ENCODE results near the gene ADM.

Gene ADM

DNA sequence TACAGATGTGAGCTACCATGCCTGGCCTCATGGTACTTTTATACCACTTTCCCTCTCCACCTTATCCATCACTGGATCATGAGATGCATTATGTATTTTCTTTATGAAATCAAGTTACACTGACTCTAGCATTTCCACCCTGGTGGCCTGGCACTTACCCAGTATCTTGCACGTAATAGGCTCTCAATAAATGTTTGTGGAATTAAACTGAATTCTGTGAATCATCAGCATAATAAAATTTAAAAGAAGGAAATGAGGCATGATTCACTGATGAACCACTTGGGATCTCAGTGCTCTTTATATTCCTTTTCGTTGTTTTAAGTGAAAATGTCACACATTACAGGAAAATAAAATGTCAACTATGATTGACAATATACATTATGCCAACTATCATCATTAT is 25.1 kb downstream of the ADM start:
- 95% methylated on average over 2 of the region's 2 CpGs; no CpG with 5 or more reads in 1 of the 2 experiments for WGBS, 2 experiments
- H3K4me3 ChIP-seq (ENCODE audit: insufficient read depth, low read depth, low read length), result no peak overlapping the region
- H3K27me3 ChIP-seq (ENCODE audit: control insufficient read depth, insufficient read depth, low read length, poor library complexity, severe bottlenecking), result no peaks in the 10 kb centered on the region
- H3K4me1 ChIP-seq (ENCODE audit: control insufficient read depth, insufficient read depth, low read length), result no peaks in the 10 kb centered on the region
- H3K36me3 ChIP-seq (ENCODE audit: control insufficient read depth, insufficient read depth, low read length), result no peaks in the 10 kb centered on the region
- no peaks in the 10 kb centered on the region for H3K9me3 ChIP-seq (ENCODE audit: control insufficient read depth, low read length)
- no peak overlapping the region for H3K27ac ChIP-seq (ENCODE audit: insufficient read depth, low read depth, low read length, poor library complexity, severe bottlenecking)

DNA sequence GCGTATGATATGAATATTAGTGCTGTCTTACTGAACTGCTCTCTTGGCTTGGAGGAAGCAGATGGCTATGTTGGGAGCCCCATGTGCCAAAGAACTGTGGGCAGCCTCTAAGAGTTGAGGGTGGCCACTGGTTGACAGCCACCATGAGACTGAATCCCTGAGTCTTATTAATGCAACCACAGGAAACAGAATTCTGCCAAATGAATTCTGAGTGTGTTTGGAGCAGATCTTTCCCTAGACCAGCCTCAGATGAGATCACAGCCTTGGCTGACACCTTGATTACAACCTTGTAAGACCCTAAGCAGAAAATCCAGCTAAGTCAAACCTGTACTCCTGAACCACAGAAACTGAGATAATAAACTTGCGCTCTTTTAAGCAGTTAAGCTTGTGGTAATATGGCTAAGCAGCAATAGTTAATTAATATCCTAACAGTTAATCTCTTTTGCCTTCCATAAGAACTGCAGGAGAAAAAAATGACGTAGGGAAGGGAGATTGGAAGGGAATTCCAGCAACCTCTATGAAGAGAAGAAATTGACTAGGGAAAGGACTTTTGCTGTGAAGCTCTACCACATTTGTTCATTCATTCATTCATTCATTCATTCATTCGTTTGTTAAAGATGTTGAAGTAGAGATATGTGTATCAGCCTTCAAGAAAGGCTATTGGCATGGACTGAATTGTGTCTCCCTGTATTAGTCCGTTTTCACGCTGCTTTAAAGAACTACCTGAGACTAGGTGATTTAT is 26.8 kb downstream of the ADM start:
- Histone ChIP-seq H3K36me3 (ENCODE audit: control insufficient read depth, insufficient read depth, low read length) (no peaks in the 10 kb centered on the region), H3K27me3 (ENCODE audit: control insufficient read depth, insufficient read depth, low read length, poor library complexity, severe bottlenecking) (no peaks in the 10 kb centered on the region), H3K9me3 (ENCODE audit: control insufficient read depth, low read length) (no peaks in the 10 kb centered on the region), H3K4me3 (ENCODE audit: insufficient read depth, low read depth, low read length) (no peak overlapping the region), H3K27ac (ENCODE audit: insufficient read depth, low read depth, low read length, poor library complexity, severe bottlenecking) (no peak overlapping the region), H3K4me1 (ENCODE audit: control insufficient read depth, insufficient read depth, low read length) (no peaks in the 10 kb centered on the region)
- WGBS, 2 experiments, result 96% methylated on average over 5 to 6 of the region's 6 CpGs

DNA sequence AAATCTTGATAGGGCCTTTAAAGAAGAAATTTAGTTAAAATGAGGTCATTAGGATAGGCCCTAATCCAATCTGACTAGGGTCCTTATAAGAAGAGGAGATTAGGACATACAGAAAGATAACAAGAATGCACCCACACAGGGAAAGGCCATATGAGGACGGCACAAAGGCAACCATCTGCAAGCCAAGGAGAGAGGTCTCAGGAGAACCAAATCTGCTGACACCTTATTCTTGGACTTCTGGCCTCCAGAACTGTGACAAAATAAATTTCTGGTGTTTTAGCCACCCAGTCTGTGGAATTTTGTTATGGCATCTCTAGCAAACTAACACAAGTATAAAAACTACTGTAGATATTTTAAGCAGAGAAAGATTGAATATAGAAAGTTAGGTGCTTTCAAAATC is 28.6 kb downstream of the ADM start:
- H3K27me3 ChIP-seq (ENCODE audit: control insufficient read depth, insufficient read depth, low read length, poor library complexity, severe bottlenecking), result no peaks in the 10 kb centered on the region
- 81 to 89% methylated on average over 1 of the region's 1 CpG for WGBS, 2 experiments
- no peaks in the 10 kb centered on the region for H3K36me3 ChIP-seq (ENCODE audit: control insufficient read depth, insufficient read depth, low read length)
- no peak overlapping the region for H3K4me3 ChIP-seq (ENCODE audit: insufficient read depth, low read depth, low read length)
- H3K27ac ChIP-seq (ENCODE audit: insufficient read depth, low read depth, low read length, poor library complexity, severe bottlenecking), result no peak overlapping the region
- H3K9me3 ChIP-seq (ENCODE audit: control insufficient read depth, low read length), result no peaks in the 10 kb centered on the region
- H3K4me1 ChIP-seq (ENCODE audit: control insufficient read depth, insufficient read depth, low read length), result no peaks in the 10 kb centered on the region

DNA sequence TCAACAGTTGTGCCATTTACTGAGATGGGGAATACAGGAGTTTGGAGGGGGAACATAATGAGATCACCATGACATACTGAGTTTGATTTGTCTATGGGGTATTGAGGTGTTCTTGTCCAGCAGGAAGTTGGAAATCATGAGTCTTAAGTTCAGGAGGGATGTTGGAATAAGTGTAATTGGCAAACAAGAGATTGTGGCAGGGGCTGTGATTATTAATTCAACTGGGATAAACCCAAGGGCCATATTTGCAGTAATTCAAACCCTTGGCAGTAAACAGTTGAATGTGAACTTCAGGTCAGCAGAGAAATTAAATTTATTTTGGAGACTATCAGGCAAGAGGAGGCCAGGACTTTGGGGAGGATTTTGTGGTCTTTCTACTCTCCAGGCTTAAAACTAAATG is 33.4 kb downstream of the ADM start:
- no peaks in the 10 kb centered on the region for H3K27me3 ChIP-seq (ENCODE audit: control insufficient read depth, insufficient read depth, low read length, poor library complexity, severe bottlenecking)
- no peak overlapping the region for H3K4me3 ChIP-seq (ENCODE audit: insufficient read depth, low read depth, low read length)
- H3K36me3 ChIP-seq (ENCODE audit: control insufficient read depth, insufficient read depth, low read length), result no peaks in the 10 kb centered on the region
- H3K4me1 ChIP-seq (ENCODE audit: control insufficient read depth, insufficient read depth, low read length), result no peaks in the 10 kb centered on the region
- H3K9me3 ChIP-seq (ENCODE audit: control insufficient read depth, low read length), result no peaks in the 10 kb centered on the region
- H3K27ac ChIP-seq (ENCODE audit: insufficient read depth, low read depth, low read length, poor library complexity, severe bottlenecking), result no peak overlapping the region

DNA sequence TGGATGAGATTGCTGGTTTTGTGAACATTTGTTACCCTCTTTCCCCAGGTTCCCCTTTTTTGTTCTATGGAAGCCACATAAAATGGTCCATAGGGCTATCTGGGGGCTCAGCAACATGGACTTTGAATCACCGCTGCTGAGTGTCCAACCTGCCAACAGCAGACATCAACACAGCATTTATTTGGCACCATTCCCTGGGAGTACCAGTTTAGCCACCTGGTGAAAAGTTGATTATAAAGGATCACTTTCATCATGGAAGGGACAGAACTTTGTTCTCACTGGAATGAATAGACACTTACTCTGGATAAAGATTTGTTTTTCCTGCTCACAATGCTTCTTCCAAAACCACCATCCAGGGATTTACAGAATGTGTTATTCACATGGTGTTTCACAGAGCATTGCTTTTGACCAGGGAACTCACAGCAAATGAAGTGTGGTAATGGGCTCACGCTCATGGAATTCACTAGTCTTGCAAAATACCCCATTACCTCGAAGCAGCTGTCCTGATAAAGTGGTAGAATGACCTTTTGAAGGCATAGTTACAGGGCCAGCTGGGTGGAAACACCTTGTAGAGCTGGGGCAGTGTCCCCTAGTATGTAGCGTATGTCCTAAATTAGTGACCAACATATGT is 43.9 kb downstream of the ADM start:
- Histone ChIP-seq H3K4me3 (ENCODE audit: insufficient read depth, low read depth, low read length) (no peak overlapping the region), H3K27me3 (ENCODE audit: control insufficient read depth, insufficient read depth, low read length, poor library complexity, severe bottlenecking) (peaks cover 54% of the 10 kb centered on the region), H3K9me3 (ENCODE audit: control insufficient read depth, low read length) (no peaks in the 10 kb centered on the region), H3K36me3 (ENCODE audit: control insufficient read depth, insufficient read depth, low read length) (no peaks in the 10 kb centered on the region), H3K27ac (ENCODE audit: insufficient read depth, low read depth, low read length, poor library complexity, severe bottlenecking) (no peak overlapping the region), H3K4me1 (ENCODE audit: control insufficient read depth, insufficient read depth, low read length) (peaks cover 10% of the 10 kb centered on the region)
- 91 to 95% methylated on average over 4 of the region's 4 CpGs for whole genome bisulfite sequencing, 2 experiments

- Histone ChIP-seq H3K27me3 (ENCODE audit: control insufficient read depth, insufficient read depth, low read length, poor library complexity, severe bottlenecking) (peaks cover 59% of the 10 kb centered on the region), H3K9me3 (ENCODE audit: control insufficient read depth, low read length) (no peaks in the 10 kb centered on the region), H3K27ac (ENCODE audit: insufficient read depth, low read depth, low read length, poor library complexity, severe bottlenecking) (no peak overlapping the region), H3K36me3 (ENCODE audit: control insufficient read depth, insufficient read depth, low read length) (no peaks in the 10 kb centered on the region), H3K4me3 (ENCODE audit: insufficient read depth, low read depth, low read length) (no peak overlapping the region), H3K4me1 (ENCODE audit: control insufficient read depth, insufficient read depth, low read length) (peaks cover 10% of the 10 kb centered on the region)
These were observed 44.4 kb downstream of the ADM start for GRCh38 chr11:10349281-10349665.

DNA sequence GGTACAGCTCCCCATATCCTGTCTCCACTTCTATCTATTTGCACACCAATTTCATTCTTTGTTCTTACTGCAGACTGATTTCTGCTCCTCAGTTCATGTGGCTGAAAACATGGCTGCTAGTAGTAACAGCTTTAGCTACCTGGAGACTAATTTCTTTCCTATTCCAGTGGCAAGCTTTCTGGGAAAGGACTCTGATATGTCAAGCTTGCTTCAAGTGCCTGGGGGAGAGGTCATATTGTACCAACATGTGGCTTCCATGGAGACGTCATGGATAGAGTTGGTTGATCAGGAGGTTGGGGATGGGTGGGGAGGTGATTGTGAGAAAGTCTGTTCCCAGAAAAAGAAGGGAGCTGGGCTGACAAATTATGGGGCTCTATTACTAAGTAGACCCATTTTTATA is 44.9 kb downstream of the ADM start:
- no peaks in the 10 kb centered on the region for H3K9me3 ChIP-seq (ENCODE audit: control insufficient read depth, low read length)

GRCh38 chr11:10350334-10350733 is 45.5 kb downstream of the ADM start:
- H3K4me1 ChIP-seq (ENCODE audit: control insufficient read depth, insufficient read depth, low read length), result peaks cover 10% of the 10 kb centered on the region
- no peaks in the 10 kb centered on the region for H3K36me3 ChIP-seq (ENCODE audit: control insufficient read depth, insufficient read depth, low read length)
- H3K27ac ChIP-seq (ENCODE audit: insufficient read depth, low read depth, low read length, poor library complexity, severe bottlenecking), result no peak overlapping the region
- no peaks in the 10 kb centered on the region for H3K9me3 ChIP-seq (ENCODE audit: control insufficient read depth, low read length)
- H3K27me3 ChIP-seq (ENCODE audit: control insufficient read depth, insufficient read depth, low read length, poor library complexity, severe bottlenecking), result peaks cover 70% of the 10 kb centered on the region
- H3K4me3 ChIP-seq (ENCODE audit: insufficient read depth, low read depth, low read length), result no peak overlapping the region

More for the DNA sequence above, 44.9 kb downstream of the ADM start:
- Histone ChIP-seq H3K27ac (ENCODE audit: insufficient read depth, low read depth, low read length, poor library complexity, severe bottlenecking) (no peak overlapping the region), H3K27me3 (ENCODE audit: control insufficient read depth, insufficient read depth, low read length, poor library complexity, severe bottlenecking) (peaks cover 64% of the 10 kb centered on the region), H3K4me1 (ENCODE audit: control insufficient read depth, insufficient read depth, low read length) (peaks cover 10% of the 10 kb centered on the region), H3K36me3 (ENCODE audit: control insufficient read depth, insufficient read depth, low read length) (no peaks in the 10 kb centered on the region), H3K4me3 (ENCODE audit: insufficient read depth, low read depth, low read length) (no peak overlapping the region)
- 88 to 97% methylated on average over 1 of the region's 1 CpG for WGBS, 2 experiments

DNA sequence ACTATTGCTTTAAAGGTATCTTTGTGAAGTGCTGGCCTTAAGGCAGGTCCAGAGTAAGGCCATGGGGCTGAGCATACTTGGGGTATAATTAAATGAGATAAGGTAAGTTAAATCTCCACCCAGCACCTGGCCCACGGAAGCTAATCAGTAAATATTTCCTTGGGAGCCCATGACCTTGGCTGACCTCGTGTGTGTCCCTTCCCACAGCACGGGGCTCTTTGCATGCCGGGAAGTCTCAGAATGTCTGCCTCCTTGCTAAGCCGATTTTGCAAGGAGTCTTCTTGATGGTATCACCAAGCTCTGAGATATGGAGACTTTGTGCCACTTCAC is 46.5 kb downstream of the ADM start:
- Histone ChIP-seq H3K4me1 (ENCODE audit: control insufficient read depth, insufficient read depth, low read length) (peaks cover 10% of the 10 kb centered on the region), H3K9me3 (ENCODE audit: control insufficient read depth, low read length) (no peaks in the 10 kb centered on the region), H3K27me3 (ENCODE audit: control insufficient read depth, insufficient read depth, low read length, poor library complexity, severe bottlenecking) (peaks cover 80% of the 10 kb centered on the region), H3K27ac (ENCODE audit: insufficient read depth, low read depth, low read length, poor library complexity, severe bottlenecking) (no peak overlapping the region), H3K4me3 (ENCODE audit: insufficient read depth, low read depth, low read length) (no peak overlapping the region), H3K36me3 (ENCODE audit: control insufficient read depth, insufficient read depth, low read length) (no peaks in the 10 kb centered on the region)
- 5 to 6% methylated on average over 5 of the region's 5 CpGs for WGBS, 2 experiments

- no peaks in the 10 kb centered on the region for H3K36me3 ChIP-seq (ENCODE audit: control insufficient read depth, insufficient read depth, low read length)
- peaks cover 10% of the 10 kb centered on the region for H3K4me1 ChIP-seq (ENCODE audit: control insufficient read depth, insufficient read depth, low read length)
- WGBS, 2 experiments, result 1 to 2% methylated on average over 20 of the region's 20 CpGs
- no peaks in the 10 kb centered on the region for H3K9me3 ChIP-seq (ENCODE audit: control insufficient read depth, low read length)
- peak overlapping the region; percentile 27 for H3K27ac ChIP-seq (ENCODE audit: insufficient read depth, low read depth, low read length, poor library complexity, severe bottlenecking)
- peaks cover 86% of the 10 kb centered on the region for H3K27me3 ChIP-seq (ENCODE audit: control insufficient read depth, insufficient read depth, low read length, poor library complexity, severe bottlenecking)
- no peak overlapping the region for H3K4me3 ChIP-seq (ENCODE audit: insufficient read depth, low read depth, low read length)
These were observed 47.1 kb downstream of the ADM start for GRCh38 chr11:10351765-10352641.
